Erythroblast (primary cell): Measurements from ENCODE around the gene AMFR.

Source experiments
- GATA1 ChIP-seq: IDR thresholded peaks from 2 replicates; pipeline ENCODE4 v1.6.1; 2011; ENCODE audit warnings: low read depth, mild to moderate bottlenecking, control low read depth, low read length, moderate library complexity
- POLR2A ChIP-seq: IDR thresholded peaks from 2 replicates; pipeline ENCODE4 v1.6.1; 2011; ENCODE audit warnings: mild to moderate bottlenecking, low read length

DNA sequence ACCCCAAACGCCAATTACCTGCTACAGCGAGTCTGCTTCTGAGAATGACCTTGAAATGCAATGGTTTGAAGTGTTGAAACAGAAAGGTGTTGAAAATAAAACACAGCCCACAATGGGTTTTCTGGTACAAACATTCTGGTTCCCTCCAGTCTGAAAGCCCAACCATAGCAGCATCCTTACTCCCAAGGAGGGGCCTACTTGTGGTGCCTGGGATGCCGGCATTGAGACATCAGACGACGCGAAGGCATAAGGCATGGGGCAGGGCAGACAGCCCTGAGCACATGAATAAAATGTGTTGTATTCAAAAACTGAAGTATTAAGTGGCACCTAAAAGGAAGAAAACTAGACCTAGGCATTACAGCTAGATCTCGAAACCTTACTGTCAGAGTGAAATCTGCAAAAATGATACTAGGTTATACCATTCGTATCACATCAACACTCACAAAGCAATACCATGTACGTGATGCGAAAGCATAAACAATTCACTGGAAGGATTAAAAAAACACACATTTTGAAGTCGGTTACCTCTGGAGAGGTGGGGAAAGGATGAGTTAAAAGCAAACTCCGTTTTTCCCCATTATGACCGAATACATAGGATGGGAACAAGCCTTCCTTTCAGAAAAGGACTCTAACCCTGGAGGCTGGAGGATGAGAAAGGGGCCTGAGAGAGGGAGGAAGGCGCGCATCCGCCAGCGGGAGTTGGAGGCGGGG is 25.1 kb upstream of the AMFR start:
- no peak for TF ChIP-seq POLR2A
- no peak for TF ChIP-seq GATA1
